Measurements from ENCODE around the gene AGAP1. TPM values are rescaled to one million over a fixed set of nuclear protein-coding genes. Genes with fewer than 3 reads are reported as not detected.

Gene AGAP1
- total RNA-seq, 4 donors from 2014 or later: 5.3 to 30.6 (median 19.2) TPM

DNA sequence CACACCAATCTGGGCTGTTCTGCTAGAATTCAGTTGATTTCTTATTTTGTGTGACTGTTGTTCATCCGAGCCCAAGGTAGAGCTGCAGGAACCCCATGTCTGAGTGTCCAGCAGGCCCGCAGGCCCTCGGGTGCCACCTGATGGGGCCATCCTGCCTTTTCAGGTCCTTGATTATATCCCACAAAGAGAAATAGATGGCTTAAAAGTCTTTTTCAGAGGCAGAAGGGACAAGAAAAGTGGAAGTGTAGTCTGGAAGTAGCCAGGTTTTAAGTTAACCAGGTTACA lies 52.2 kb downstream of the AGAP1 start:
- TF ChIP-seq POLR2A (IDR thresholded peaks at IDR 0.05): no peak
- TF ChIP-seq, protein P1, sequence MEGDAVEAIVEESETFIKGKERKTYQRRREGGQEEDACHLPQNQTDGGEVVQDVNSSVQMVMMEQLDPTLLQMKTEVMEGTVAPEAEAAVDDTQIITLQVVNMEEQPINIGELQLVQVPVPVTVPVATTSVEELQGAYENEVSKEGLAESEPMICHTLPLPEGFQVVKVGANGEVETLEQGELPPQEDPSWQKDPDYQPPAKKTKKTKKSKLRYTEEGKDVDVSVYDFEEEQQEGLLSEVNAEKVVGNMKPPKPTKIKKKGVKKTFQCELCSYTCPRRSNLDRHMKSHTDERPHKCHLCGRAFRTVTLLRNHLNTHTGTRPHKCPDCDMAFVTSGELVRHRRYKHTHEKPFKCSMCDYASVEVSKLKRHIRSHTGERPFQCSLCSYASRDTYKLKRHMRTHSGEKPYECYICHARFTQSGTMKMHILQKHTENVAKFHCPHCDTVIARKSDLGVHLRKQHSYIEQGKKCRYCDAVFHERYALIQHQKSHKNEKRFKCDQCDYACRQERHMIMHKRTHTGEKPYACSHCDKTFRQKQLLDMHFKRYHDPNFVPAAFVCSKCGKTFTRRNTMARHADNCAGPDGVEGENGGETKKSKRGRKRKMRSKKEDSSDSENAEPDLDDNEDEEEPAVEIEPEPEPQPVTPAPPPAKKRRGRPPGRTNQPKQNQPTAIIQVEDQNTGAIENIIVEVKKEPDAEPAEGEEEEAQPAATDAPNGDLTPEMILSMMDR (IDR thresholded peaks at IDR 0.05): no peak
- intact Hi-C loops (cut with DNase I; ENCODE audit: low total_unique reads): no loop called here
- Histone ChIP-seq H3K27ac (no peak overlapping the region), H3K4me3 (no peak overlapping the region), H3K27me3 (no peaks in the 10 kb centered on the region), H3K36me3 (no peaks in the 10 kb centered on the region), H3K9me3 (no peaks in the 10 kb centered on the region), H3K4me1 (no peaks in the 10 kb centered on the region)
- DNase-seq: no peak

DNA sequence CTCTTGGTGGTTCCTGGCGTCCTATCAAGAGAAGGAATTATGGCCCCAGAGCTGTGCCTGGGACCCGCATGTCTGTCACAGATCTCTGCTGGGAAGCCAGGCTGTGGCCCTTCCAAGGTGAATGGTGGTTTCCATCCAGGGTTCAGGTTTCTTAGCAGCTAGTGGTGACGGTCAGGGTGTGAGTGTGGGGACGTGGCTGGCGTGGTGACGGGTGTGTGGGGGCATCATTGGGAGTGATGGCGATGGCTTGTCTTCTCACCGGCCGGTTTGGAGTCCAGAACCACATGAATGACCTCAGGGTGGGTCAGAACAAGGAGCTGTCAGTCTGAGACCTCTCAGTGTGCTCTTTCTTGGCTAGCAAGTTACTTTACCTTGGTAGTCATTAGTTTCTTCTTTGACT lies 52.6 kb downstream of the AGAP1 start:
- Histone ChIP-seq H3K36me3 (no peaks in the 10 kb centered on the region), H3K27me3 (no peaks in the 10 kb centered on the region), H3K27ac (no peak overlapping the region), H3K4me1 (no peaks in the 10 kb centered on the region), H3K4me3 (no peak overlapping the region), H3K9me3 (no peaks in the 10 kb centered on the region)
- TF ChIP-seq, protein P1 (IDR thresholded peaks at IDR 0.05): no peak
- no peak for TF ChIP-seq POLR2A (IDR thresholded peaks at IDR 0.05)
- DNase-seq: no peak
- intact Hi-C loops (cut with DNase I; ENCODE audit: low total_unique reads): no loop called here

DNA sequence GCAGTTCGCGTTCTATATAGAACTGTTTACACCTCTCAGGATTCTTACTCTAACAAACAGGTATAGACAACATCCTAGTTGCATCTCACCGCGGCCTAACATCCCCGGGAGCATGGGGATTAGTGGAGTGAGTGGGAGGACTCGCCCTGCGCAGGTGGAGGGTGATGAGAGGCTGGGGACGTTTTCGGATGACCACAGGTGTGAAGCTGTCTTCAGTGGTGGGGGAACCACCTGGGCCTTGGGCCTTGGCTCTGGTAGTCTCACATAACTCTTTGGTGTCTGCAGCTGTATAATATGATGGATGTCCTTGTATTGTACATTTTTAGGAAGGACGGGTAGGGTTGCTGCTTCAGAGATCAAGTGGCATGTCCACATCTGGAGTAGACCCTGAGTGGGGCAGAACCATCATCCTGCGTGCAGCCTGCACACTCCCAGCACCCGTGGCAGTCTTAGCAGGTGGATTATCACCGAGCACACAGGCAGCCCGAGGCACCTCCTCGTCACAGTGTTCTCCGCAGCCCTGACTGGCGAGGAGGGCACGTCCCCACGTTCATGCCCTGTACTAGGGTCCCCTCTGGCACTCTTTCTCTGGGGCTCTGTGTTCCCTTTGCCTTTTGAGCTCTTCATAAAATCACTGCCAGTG lies 56.0 kb downstream of the AGAP1 start:
- Histone ChIP-seq H3K36me3 (no peaks in the 10 kb centered on the region), H3K4me3 (no peak overlapping the region), H3K27ac (no peak overlapping the region), H3K27me3 (no peaks in the 10 kb centered on the region), H3K9me3 (no peaks in the 10 kb centered on the region), H3K4me1 (no peaks in the 10 kb centered on the region)
- no peak for DNase-seq
- no peak for TF ChIP-seq POLR2A (IDR thresholded peaks at IDR 0.05)
- TF ChIP-seq, protein P1 (IDR thresholded peaks at IDR 0.05): no peak
- intact Hi-C loops (cut with DNase I; ENCODE audit: low total_unique reads): no loop called here

DNA sequence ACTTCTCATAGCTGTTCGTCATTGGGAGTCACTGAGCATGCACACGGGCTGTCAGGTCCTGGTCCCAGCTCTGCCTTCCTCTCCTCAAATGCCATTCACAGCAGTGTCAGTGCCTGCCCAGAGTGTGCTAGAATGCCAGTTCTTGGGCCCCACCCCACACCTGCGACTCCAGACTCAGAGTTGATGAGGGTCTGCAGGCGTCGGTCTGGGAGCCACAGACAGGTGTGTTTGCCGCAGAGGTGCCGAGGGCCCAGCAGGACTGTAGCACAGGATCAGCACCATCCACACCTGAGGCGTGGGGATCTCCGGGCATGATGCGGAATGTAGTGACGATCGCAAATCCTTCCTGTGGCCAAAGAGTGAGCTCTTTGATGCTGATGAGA lies 56.5 kb downstream of the AGAP1 start:
- Histone ChIP-seq H3K4me3 (no peak overlapping the region), H3K27me3 (no peaks in the 10 kb centered on the region), H3K36me3 (no peaks in the 10 kb centered on the region), H3K4me1 (no peaks in the 10 kb centered on the region), H3K9me3 (no peaks in the 10 kb centered on the region), H3K27ac (no peak overlapping the region)
- no peak for TF ChIP-seq POLR2A (IDR thresholded peaks at IDR 0.05)
- TF ChIP-seq, protein P1 (IDR thresholded peaks at IDR 0.05): no peak
- intact Hi-C loops (cut with DNase I; ENCODE audit: low total_unique reads): no loop called here
- DNase-seq: no peak

DNA sequence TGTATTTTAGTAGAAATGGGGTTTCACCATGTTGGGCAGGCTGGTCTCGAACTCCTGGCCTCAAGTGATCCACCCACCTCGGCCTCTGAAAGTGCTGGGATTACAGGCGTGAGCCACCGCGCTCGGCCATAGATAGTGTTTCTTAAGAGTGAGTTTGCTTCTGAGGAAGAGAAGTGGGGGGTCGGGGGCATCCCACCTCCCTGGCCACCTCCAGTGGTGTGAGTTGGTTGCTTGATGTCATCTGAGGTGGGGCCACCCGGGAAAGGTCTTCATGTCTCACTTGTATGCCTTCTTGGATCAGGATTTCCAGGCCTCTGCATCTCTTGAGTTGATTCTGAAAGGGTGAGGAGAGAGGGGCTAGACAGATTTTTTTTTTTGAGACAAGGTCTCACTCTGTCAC lies 57.1 kb downstream of the AGAP1 start:
- no peak for TF ChIP-seq POLR2A (IDR thresholded peaks at IDR 0.05)
- TF ChIP-seq, protein P1 (IDR thresholded peaks at IDR 0.05): no peak
- Histone ChIP-seq H3K4me1 (no peaks in the 10 kb centered on the region), H3K9me3 (no peaks in the 10 kb centered on the region), H3K4me3 (no peak overlapping the region), H3K36me3 (no peaks in the 10 kb centered on the region), H3K27ac (no peak overlapping the region), H3K27me3 (no peaks in the 10 kb centered on the region)
- no peak for DNase-seq
- intact Hi-C loops (cut with DNase I; ENCODE audit: low total_unique reads): no loop called here

All from uterus (tissue), 4 donors.